GM13976 (cell line): ENCODE measurements around the gene CEP95.

Source experiments
- DNase-seq: peaks from one replicate; pipeline ENCODE4 v3.0.0; 2012; ENCODE audit warnings: low spot score
- in situ Hi-C: fragments of 300-500 bp; cut with MboI; formaldehyde crosslinking; loops from one replicate; pipeline ENCODE4 v1.12.0; 2022; ENCODE audit warnings: low sequenced_read_pairs, mixed read lengths, inconsistent platforms; ENCODE audit not compliant: unreplicated experiment
- TF ChIP-seq, protein P1 (sequence below): IDR thresholded peaks from 2 replicates; pipeline ENCODE4 v1.5.1; 2012; ENCODE audit warnings: borderline replicate concordance, mild to moderate bottlenecking; ENCODE audit not compliant: insufficient read depth; ENCODE audit errors: extremely low read depth, missing control alignments, control extremely low read depth

Gene CEP95

DNA sequence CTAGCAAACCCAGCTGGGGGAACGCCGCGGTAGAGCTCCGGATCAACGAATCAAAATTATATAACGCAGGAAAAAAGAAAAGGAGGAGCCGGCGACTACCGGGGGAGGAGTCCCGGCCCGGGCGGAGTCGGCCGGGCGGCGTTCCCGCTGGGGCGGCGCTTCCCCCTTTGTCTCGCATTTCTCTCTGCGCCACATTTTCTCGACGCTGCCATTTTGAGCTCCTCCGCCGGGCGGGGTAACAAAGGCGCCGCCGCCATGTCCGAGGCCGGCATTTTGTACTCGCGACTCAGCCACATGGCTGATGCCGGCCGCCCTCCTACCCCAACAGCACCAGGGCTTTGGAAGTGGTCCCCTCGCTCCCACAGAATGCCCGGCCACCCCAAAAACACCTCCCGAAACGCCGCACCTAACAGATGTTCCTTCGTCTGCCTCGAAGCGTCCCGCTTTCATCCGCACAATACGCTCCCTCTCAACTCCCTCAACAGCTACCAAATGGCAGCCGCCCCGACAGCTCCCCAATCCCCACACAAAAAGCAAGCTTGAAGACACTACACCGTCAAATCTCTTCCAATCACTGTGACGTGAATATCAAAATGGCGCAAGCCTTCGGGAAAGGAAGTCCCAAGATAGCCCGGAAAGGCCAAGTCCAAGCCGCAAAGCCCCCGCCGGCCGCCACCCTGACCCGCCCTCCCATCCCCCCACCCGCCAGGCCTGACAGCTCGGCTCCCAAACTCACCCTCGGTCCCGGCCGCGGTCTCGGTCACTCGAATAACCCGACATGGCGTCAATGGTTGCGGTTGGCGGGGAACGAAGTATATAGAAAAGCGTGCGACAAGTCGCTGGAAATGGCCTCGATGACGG lies 1.2 kb upstream of the CEP95 start:
- TF ChIP-seq, protein P1, sequence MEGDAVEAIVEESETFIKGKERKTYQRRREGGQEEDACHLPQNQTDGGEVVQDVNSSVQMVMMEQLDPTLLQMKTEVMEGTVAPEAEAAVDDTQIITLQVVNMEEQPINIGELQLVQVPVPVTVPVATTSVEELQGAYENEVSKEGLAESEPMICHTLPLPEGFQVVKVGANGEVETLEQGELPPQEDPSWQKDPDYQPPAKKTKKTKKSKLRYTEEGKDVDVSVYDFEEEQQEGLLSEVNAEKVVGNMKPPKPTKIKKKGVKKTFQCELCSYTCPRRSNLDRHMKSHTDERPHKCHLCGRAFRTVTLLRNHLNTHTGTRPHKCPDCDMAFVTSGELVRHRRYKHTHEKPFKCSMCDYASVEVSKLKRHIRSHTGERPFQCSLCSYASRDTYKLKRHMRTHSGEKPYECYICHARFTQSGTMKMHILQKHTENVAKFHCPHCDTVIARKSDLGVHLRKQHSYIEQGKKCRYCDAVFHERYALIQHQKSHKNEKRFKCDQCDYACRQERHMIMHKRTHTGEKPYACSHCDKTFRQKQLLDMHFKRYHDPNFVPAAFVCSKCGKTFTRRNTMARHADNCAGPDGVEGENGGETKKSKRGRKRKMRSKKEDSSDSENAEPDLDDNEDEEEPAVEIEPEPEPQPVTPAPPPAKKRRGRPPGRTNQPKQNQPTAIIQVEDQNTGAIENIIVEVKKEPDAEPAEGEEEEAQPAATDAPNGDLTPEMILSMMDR = no peak
- in situ Hi-C loops = no loop called here
- peak; percentile 87 for DNase-seq

DNA sequence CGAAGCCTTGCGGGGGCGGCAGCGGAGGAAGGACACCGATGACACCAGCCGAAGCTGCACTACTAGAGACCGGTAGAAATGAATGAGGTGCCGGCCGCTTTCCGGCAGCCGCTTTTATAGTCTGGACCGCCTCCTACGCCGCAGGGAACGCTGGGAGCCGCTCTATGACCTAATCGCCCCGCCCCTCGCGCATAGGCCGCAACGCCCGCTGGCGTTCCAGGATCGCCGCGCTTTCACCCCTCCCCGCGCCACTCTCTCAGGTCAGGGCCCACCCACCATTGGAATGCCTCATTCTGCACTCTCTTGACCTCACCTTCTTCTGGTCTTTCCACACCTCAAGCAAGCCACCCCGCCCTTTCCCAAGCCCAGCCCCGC lies 589 bp upstream of the CEP95 start, which contains the start of gene DDX5:
Gene DDX5 (minus strand): TSS at position 89 of the 375 bp plus-strand sequence. CDS start 170 bp downstream, outside the sequence.
- in situ Hi-C loops = no loop called here
- DNase-seq = peak; percentile 96
- TF ChIP-seq, protein P1 = no peak

DNA sequence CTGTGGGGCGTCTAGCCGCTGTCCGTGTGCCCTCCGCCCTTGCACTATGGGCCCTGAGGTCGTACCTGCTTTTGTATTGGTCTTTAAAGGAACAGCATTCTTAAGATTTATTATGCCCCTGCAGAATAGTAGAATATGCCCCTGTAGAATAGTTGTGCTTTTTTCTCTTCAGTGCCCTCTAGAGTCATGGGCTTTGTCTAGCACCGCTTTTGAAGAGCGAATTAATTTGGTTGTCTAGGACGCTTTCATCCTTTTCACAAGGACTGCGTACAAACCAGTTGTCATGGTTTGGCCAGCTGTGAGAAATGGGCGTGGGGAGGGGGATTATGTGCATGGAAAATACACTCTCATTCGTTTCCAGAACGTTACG lies 621 bp downstream of the CEP95 start:
- in situ Hi-C loops = no loop called here
- DNase-seq = peak; percentile 63
- TF ChIP-seq, protein P1 = peak; percentile 40

DNA sequence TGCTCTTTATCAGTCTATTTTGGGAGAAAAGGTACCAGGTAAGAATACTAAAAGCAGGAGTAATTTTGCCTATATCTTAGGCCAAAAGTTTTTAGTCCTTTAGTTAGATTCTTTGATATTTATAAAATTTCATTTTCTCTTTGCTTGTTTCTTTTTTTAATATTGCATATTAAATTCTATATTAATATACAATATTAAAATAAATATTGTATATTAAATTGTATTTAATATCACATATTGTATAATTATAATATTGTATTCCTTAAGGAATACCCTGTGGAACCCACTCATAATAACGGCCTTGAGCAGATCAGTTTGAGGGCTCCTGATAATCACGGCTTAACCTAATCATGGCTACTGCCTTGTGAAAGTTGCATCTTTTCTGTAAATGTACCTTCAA lies 1.9 kb downstream of the CEP95 start:
- no peak for DNase-seq
- in situ Hi-C loops = no loop called here
- TF ChIP-seq, protein P1 = no peak

DNA sequence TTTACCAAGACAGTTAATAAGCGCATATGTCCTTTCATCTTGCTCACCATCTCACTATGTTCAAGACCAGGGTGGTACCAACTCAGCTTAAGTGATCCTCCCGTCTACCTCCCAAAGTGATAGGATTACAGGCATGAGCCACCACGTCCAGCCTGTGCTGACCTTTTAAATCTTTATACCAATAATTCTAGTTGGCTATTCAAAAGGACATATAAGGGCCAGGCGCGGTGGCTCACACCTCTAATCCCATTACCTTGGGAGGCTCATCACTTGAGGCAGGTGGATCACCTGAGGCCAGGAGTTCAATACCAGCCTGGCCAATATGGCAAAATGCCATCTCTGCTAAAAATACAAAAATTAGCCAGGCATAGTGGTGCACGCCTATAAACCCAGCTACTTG lies 2.4 kb downstream of the CEP95 start:
- TF ChIP-seq, protein P1 = no peak
- in situ Hi-C loops = no loop called here
- no peak for DNase-seq

DNA sequence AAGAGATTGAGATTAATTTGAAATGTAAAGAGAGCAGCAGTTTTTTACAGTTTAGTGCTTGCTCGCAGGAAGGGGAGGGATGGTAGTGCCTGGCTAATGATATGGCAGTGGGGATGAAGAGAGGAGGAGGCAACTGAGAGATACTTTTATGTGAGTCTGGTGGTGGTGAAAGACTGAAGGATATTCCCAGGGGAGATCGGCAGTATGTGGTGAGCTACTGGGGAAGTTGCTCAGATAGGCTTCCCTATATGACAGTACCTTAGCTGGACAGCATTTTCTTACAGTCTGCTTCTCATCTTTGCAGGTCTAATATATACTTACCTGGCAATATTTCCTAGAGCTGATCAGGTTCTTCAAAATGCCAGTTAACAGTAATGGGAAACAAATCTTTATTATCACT lies 8.6 kb downstream of the CEP95 start:
- DNase-seq = no peak
- TF ChIP-seq, protein P1 = no peak
- in situ Hi-C loops = no loop called here

DNA sequence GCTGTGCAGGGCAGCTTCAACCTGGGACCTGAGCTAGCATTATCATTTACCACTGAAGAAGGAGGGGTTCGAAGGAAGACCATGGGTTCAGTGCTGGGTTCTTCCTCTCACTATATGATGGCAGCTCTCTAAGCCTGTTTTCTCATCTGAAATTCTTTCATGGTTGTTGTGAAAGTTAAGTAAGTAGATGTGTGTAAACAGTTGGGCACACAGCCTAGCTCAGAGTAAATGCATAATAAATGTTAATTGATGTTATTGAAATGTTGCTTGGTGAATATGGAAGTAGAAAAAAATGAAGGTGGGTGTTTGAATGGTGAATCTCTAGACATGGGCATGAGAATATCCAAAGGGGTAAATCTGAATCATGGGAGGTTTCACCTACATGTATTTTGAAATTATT lies 9.1 kb downstream of the CEP95 start:
- in situ Hi-C loops = no loop called here

More for the DNA sequence above, 9.1 kb downstream of the CEP95 start:
- no peak for DNase-seq
- TF ChIP-seq, protein P1 = no peak
